ENCODE measurements around the gene CD53.

DNA sequence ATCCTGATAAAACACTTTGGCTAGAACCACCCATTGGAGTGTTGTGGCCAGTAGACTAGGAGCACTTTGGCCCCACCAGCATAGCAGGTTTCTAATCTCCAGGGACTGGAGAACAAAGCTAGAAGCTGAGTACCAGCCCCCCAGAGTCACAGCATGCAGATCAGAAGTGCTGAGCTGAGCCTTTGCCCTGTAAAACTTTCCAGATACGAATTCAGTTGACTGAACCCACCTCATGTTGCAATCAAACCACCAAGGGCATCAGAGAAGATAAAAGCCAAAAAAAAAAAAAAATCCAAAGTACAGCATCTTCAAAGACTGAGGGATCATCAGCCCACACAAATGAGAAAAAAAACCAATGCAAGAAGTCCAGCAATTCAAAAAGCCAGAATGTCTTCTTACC, 8.7 kb upstream of the CD53 start:
- TF ChIP-seq REST (IDR thresholded peaks at IDR 0.05): no peak
- TF ChIP-seq, protein P1, sequence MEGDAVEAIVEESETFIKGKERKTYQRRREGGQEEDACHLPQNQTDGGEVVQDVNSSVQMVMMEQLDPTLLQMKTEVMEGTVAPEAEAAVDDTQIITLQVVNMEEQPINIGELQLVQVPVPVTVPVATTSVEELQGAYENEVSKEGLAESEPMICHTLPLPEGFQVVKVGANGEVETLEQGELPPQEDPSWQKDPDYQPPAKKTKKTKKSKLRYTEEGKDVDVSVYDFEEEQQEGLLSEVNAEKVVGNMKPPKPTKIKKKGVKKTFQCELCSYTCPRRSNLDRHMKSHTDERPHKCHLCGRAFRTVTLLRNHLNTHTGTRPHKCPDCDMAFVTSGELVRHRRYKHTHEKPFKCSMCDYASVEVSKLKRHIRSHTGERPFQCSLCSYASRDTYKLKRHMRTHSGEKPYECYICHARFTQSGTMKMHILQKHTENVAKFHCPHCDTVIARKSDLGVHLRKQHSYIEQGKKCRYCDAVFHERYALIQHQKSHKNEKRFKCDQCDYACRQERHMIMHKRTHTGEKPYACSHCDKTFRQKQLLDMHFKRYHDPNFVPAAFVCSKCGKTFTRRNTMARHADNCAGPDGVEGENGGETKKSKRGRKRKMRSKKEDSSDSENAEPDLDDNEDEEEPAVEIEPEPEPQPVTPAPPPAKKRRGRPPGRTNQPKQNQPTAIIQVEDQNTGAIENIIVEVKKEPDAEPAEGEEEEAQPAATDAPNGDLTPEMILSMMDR (IDR thresholded peaks at IDR 0.05; ENCODE audit: low read depth, low read length, missing input control): no peak
- no peak for TF ChIP-seq MAX (IDR thresholded peaks at IDR 0.05)
- TF ChIP-seq RAD21 (IDR thresholded peaks at IDR 0.05): no peak
- TF ChIP-seq SP1 (IDR thresholded peaks at IDR 0.05): no peak
- TF ChIP-seq GABPA (IDR thresholded peaks at IDR 0.05 in 1 of 2, conservative IDR thresholded peaks at IDR 0.05 in 1 of 2): no peak
- no peak for TF ChIP-seq RXRA (IDR thresholded peaks at IDR 0.05)
- TF ChIP-seq EGR1 (IDR thresholded peaks at IDR 0.05; ENCODE audit: low read depth in 2 of 2): no peak
- TF ChIP-seq FOXA2 (IDR thresholded peaks at IDR 0.05): no peak
- TF ChIP-seq ZBTB33 (IDR thresholded peaks at IDR 0.05): no peak
- TF ChIP-seq, protein P2, sequence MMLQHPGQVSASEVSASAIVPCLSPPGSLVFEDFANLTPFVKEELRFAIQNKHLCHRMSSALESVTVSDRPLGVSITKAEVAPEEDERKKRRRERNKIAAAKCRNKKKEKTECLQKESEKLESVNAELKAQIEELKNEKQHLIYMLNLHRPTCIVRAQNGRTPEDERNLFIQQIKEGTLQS (IDR thresholded peaks at IDR 0.05): no peak
- no peak for TF ChIP-seq TAF1 (conservative IDR thresholded peaks at IDR 0.05)
- TF ChIP-seq YY1 (IDR thresholded peaks at IDR 0.05): no peak
